Lung (tissue), 12 donors: Measurements from ENCODE around the gene SYK. TPM values are rescaled to one million over a fixed set of nuclear protein-coding genes. Genes with fewer than 3 reads are reported as not detected.

ENCODE experiments used
- ATAC-seq: fragments of 200-7000 bp; cut with Tn5 transposase; one replicate; pipeline ENCODE4 v1.9.1; 2020; ENCODE audit warnings: moderate number of reproducible peaks; ENCODE audit not compliant: insufficient read depth, low FRiP score
- DNase-seq, 3 donors: peaks; one replicate each; pipeline ENCODE4 v3.0.0-alpha.2; 2013 to 2017
- H3K27ac ChIP-seq, 2 donors: one replicate each; pipeline ENCODE4 v1.5.1; 2013; ENCODE audit warnings: mild to moderate bottlenecking in 2 of 2, moderate library complexity in 2 of 2, control low read depth in 1 of 2, inconsistent platforms in 1 of 2, low read depth in 1 of 2, low read length in 1 of 2
- H3K27me3 ChIP-seq, 3 donors: one replicate each; pipeline ENCODE4 v1.5.1; 2013; ENCODE audit warnings: low read length in 2 of 3; ENCODE audit not compliant: control insufficient read depth in 3 of 3, insufficient read depth in 3 of 3
- H3K36me3 ChIP-seq, 4 donors: one replicate each; pipeline ENCODE4 v1.5.1; 2013; ENCODE audit warnings: low read length in 4 of 4, mild to moderate bottlenecking in 1 of 4, moderate library complexity in 1 of 4; ENCODE audit not compliant: control insufficient read depth in 4 of 4, insufficient read depth in 4 of 4
- H3K4me1 ChIP-seq, 5 donors: one replicate each; pipeline ENCODE4 v1.5.1; 2013; ENCODE audit warnings: low read length in 5 of 5, mild to moderate bottlenecking in 2 of 5, moderate library complexity in 1 of 5; ENCODE audit not compliant: control insufficient read depth in 5 of 5, insufficient read depth in 5 of 5
- H3K4me3 ChIP-seq: one replicate; pipeline ENCODE4 v1.5.1; 2013; ENCODE audit warnings: mild to moderate bottlenecking, control low read depth, moderate library complexity
- H3K9ac ChIP-seq, 2 donors: one replicate each; pipeline ENCODE4 v1.5.1; 2013; ENCODE audit warnings: low read length in 2 of 2, control low read depth in 1 of 2; ENCODE audit not compliant: insufficient read depth in 1 of 2
- H3K9me3 ChIP-seq, 4 donors: one replicate each; pipeline ENCODE4 v1.5.1; 2013; ENCODE audit warnings: low read length in 3 of 4, mild to moderate bottlenecking in 1 of 4, moderate library complexity in 1 of 4; ENCODE audit not compliant: control insufficient read depth in 4 of 4, insufficient read depth in 3 of 4
- WGBS, 2 donors: extraction: QIAGEN DNeasy Blood & Tissue Kit; methylation state at CpG; one replicate each; pipeline ENCODE4 v1.1.7; 2013; 5-methylcytosine and 5-hydroxymethylcytosine counted together
- polyA plus RNA-seq, 2 donors: library from polyadenylated mRNA; stranded (reverse); fragments of 200-250 nt; gene quantifications; one replicate each; pipeline ENCODE4 v1.2.1, GENCODE V29; 2013
- total RNA-seq, 2 donors: library from RNA; depleted of rRNA in 1 of 2; stranded (reverse); fragments of >200 nt in 1 of 2; gene quantifications; one replicate each; pipeline ENCODE4 v1.2.1, GENCODE V29; 2014 to 2021
- TF ChIP-seq, protein P1 (sequence below): IDR thresholded peaks from 2 replicates; pipeline ENCODE4 v1.5.1; 2012; ENCODE audit warnings: mild to moderate bottlenecking; ENCODE audit errors: control extremely low read depth, extremely low read depth
- donor health status: control.
- donor health status: control.
- donor health status: Bipolar disorder and iron deficiency.
- donor health status: healthy.
- donor health status: DM: yes; HTN: yes; CAD: no.

Gene SYK
- total and polyA plus RNA-seq, 4 donors: 13.7 to 71.6 (median 35.0) TPM

GRCh38 chr9:90803860-90804593 is 2.4 kb downstream of the SYK start:
- DNase-seq: peak in 2 of 3 donors; percentile 49 to 60
- H3K36me3 ChIP-seq: no peaks in the 10 kb centered on the region

GRCh38 chr9:90805006-90805996 is 3.7 kb downstream of the SYK start:
- no peak for ATAC-seq
- peaks cover 0 to 2% (median 0%) of the 10 kb centered on the region in 4 donors for H3K9me3 ChIP-seq
- H3K27ac ChIP-seq: no peak overlapping the region
- H3K4me3 ChIP-seq: no peak overlapping the region
- H3K36me3 ChIP-seq: no peaks in the 10 kb centered on the region
- peak in 1 of 3 donors; percentile 41 for DNase-seq
- peaks cover 0 to 21% (median 7%) of the 10 kb centered on the region in 5 donors for H3K4me1 ChIP-seq
- TF ChIP-seq, protein P1, sequence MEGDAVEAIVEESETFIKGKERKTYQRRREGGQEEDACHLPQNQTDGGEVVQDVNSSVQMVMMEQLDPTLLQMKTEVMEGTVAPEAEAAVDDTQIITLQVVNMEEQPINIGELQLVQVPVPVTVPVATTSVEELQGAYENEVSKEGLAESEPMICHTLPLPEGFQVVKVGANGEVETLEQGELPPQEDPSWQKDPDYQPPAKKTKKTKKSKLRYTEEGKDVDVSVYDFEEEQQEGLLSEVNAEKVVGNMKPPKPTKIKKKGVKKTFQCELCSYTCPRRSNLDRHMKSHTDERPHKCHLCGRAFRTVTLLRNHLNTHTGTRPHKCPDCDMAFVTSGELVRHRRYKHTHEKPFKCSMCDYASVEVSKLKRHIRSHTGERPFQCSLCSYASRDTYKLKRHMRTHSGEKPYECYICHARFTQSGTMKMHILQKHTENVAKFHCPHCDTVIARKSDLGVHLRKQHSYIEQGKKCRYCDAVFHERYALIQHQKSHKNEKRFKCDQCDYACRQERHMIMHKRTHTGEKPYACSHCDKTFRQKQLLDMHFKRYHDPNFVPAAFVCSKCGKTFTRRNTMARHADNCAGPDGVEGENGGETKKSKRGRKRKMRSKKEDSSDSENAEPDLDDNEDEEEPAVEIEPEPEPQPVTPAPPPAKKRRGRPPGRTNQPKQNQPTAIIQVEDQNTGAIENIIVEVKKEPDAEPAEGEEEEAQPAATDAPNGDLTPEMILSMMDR: no peak
- WGBS, 2 donors: 65% methylated on average over 6 of the region's 6 CpGs
- no peak overlapping the region for H3K9ac ChIP-seq
- H3K27me3 ChIP-seq: peaks cover 0 to 15% (median 0%) of the 10 kb centered on the region in 3 donors

More at GRCh38 chr9:90803860-90804593, 2.4 kb downstream of the SYK start:
- Histone ChIP-seq H3K27ac (no peak overlapping the region), H3K9ac (no peak overlapping the region), H3K9me3 (peaks cover 0 to 2% (median 0%) of the 10 kb centered on the region in 4 donors), H3K4me3 (no peak overlapping the region), H3K4me1 (peaks cover 0 to 21% (median 7%) of the 10 kb centered on the region in 5 donors), H3K27me3 (peaks cover 0 to 15% (median 0%) of the 10 kb centered on the region in 3 donors)
- TF ChIP-seq, protein P1: no peak
- no peak for ATAC-seq
- WGBS, 2 donors: 22 to 43% methylated on average over 3 of the region's 3 CpGs

GRCh38 chr9:90807006-90807405 is 5.4 kb downstream of the SYK start:
- ATAC-seq (no peak), DNase-seq (no peak)
- WGBS, 2 donors: 82 to 84% methylated on average over 3 of the region's 3 CpGs
- no peak overlapping the region for H3K9ac ChIP-seq
- H3K4me3 ChIP-seq: no peak overlapping the region
- peaks cover 0 to 2% (median 0%) of the 10 kb centered on the region in 4 donors for H3K9me3 ChIP-seq
- TF ChIP-seq, protein P1: no peak
- peaks cover 0 to 6% (median 0%) of the 10 kb centered on the region in 3 donors for H3K27me3 ChIP-seq
- H3K4me1 ChIP-seq: peaks cover 0 to 16% (median 3%) of the 10 kb centered on the region in 5 donors
- H3K27ac ChIP-seq: no peak overlapping the region
- no peaks in the 10 kb centered on the region for H3K36me3 ChIP-seq
